SK-N-SH treated with all-trans-retinoic acid at 6 μM for 48 hours (cell line): ENCODE data around the gene PLXNC1.

Source experiments
- PPARA ChIP-seq: fragments of 250-450 bp; sonication (Bioruptor Pico); IDR thresholded peaks from 2 replicates; pipeline ENCODE4 v1.5.0; 2020; ENCODE audit warnings: mild to moderate bottlenecking, borderline replicate concordance
- RARB ChIP-seq: fragments of 250-450 bp; sonication (Bioruptor Pico); IDR thresholded peaks from 2 replicates; pipeline ENCODE4 v1.8.0; 2021; ENCODE audit warnings: mild to moderate bottlenecking, moderate library complexity
- ZFP3 ChIP-seq: fragments of 250-450 bp; sonication (Bioruptor Pico); IDR thresholded peaks from 2 replicates; pipeline ENCODE4 v1.5.0; 2020; ENCODE audit warnings: mild to moderate bottlenecking, moderate library complexity
- TF ChIP-seq, protein P1 (sequence below): fragments of 250-450 bp; sonication (Bioruptor Pico); IDR thresholded peaks from 2 replicates; pipeline ENCODE4 v1.8.0; 2020; ENCODE audit warnings: mild to moderate bottlenecking, moderate library complexity, borderline replicate concordance

DNA sequence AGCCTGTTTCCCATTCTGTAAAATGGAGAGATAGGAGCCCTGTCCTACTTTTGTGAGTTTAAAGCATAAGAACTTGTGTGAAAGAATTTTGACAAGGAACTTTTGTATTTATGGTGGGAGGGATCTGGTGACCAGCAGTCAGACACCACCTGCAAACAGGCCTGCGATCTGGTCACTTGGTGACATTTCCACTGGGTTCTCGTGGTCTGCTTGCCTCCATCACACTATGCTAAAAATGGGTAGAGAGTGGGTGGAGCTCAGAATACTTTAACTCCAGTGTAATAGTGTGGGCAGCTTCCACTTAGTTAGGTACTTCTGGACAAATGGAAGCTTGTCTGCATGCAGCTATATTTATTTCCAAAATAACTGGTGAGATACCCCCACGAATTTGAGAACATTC lies 26.5 kb upstream of the PLXNC1 start:
- TF ChIP-seq PPARA (CRISPR knock-in tag) (no peak), RARB (CRISPR knock-in tag) (no peak), ZFP3 (CRISPR knock-in tag) (no peak)
- TF ChIP-seq, protein P1, sequence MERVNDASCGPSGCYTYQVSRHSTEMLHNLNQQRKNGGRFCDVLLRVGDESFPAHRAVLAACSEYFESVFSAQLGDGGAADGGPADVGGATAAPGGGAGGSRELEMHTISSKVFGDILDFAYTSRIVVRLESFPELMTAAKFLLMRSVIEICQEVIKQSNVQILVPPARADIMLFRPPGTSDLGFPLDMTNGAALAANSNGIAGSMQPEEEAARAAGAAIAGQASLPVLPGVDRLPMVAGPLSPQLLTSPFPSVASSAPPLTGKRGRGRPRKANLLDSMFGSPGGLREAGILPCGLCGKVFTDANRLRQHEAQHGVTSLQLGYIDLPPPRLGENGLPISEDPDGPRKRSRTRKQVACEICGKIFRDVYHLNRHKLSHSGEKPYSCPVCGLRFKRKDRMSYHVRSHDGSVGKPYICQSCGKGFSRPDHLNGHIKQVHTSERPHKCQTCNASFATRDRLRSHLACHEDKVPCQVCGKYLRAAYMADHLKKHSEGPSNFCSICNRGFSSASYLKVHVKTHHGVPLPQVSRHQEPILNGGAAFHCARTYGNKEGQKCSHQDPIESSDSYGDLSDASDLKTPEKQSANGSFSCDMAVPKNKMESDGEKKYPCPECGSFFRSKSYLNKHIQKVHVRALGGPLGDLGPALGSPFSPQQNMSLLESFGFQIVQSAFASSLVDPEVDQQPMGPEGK = no peak
